GM12878 (cell line): ENCODE results near the gene KAZN. TPM values are rescaled to one million over a fixed set of nuclear protein-coding genes. Genes with fewer than 3 reads are reported as not detected.

ENCODE experiments used
- ATAC-seq: fragments of 200-7000 bp; cut with Tn5 transposase; 3 replicates; pipeline ENCODE4 v1.9.1; 2020; ENCODE audit warnings: mild to moderate bottlenecking, moderate library complexity
- BruUV-seq: library from RNA; stranded (reverse); fragments of 400-500 nt; replicated peaks from 2 replicates; lab custom pipeline; 2021; lab: Mats Ljungman, UMichigan
- CTCF ChIA-PET: fragments of 300-600 bp; sonication (Branson Sonifier 250); formaldehyde crosslinking; extraction: SDS; loops from one replicate; lab custom pipeline; 2021; ENCODE audit warnings: inconsistent platforms; lab: Yijun Ruan, JAX
- POLR2A ChIA-PET: fragments of 350-600 bp; formaldehyde crosslinking; extraction: SDS; loops from one replicate; lab custom pipeline; 2021; ENCODE audit warnings: inconsistent platforms; lab: Charles Lee
- RAD21 ChIA-PET: fragments of 300-600 bp; sonication (Branson Sonifier 250); formaldehyde crosslinking; loops from one replicate; lab custom pipeline; 2023; ENCODE audit warnings: antibody characterized with exemption; ENCODE audit not compliant: unreplicated experiment; lab: Charles Lee
- SMC1A ChIA-PET: fragments of 300-600 bp; sonication (Branson Sonifier 250); formaldehyde crosslinking; loops from one replicate; lab custom pipeline; 2023; ENCODE audit not compliant: unreplicated experiment, uncharacterized antibody; lab: Charles Lee
- DNase-seq: peaks from one replicate; pipeline ENCODE4 v3.0.0-alpha.2; 2011; ENCODE audit warnings: low read depth, low spot score
- FAIRE-seq: peaks from 3 replicates; lab custom pipeline; 2011; peaks lifted over from hg19 to GRCh38; lab: Jason Lieb, UNC
- H2AFZ ChIP-seq: 2 replicates; pipeline ENCODE4 v1.6.0; 2011; ENCODE audit warnings: low read depth, low read length, control low read depth; ENCODE audit not compliant: control insufficient read depth
- H3K27ac ChIP-seq: 2 replicates; pipeline ENCODE4 v1.5.1; 2011; ENCODE audit warnings: control low read depth; ENCODE audit not compliant: control insufficient read depth, insufficient read depth
- H3K27me3 ChIP-seq, 2 experiments: replicated peaks in 1 of 2; 2 replicates each; pipeline versions ENCODE4 v1.6.0 to v1.6.1; 2011; ENCODE audit warnings: low read length in 1 of 2; ENCODE audit not compliant: control insufficient read depth in 2 of 2, insufficient read depth in 2 of 2
- H3K36me3 ChIP-seq, 2 experiments: 2 replicates each; pipeline ENCODE4 v1.5.1; 2011; ENCODE audit warnings: low read length in 1 of 2; ENCODE audit not compliant: control insufficient read depth in 2 of 2, insufficient read depth in 2 of 2
- H3K4me1 ChIP-seq: 2 replicates; pipeline ENCODE4 v1.6.1; 2011; ENCODE audit warnings: mild to moderate bottlenecking, low read length, moderate library complexity, mixed read lengths; ENCODE audit not compliant: control insufficient read depth, insufficient read depth
- H3K4me2 ChIP-seq: 2 replicates; pipeline ENCODE4 v1.6.0; 2011; ENCODE audit warnings: control low read depth; ENCODE audit not compliant: control insufficient read depth, insufficient read depth
- H3K4me3 ChIP-seq: fragments of 200-600 bp; sonication (generic); 2 replicates; pipeline ENCODE4 v1.5.1; 2016
- H3K79me2 ChIP-seq: 2 replicates; pipeline ENCODE4 v1.6.0; 2011; ENCODE audit warnings: low read length; ENCODE audit not compliant: control insufficient read depth, insufficient read depth
- H3K9ac ChIP-seq: 2 replicates; pipeline ENCODE4 v1.8.0; 2011; ENCODE audit warnings: low read length, control low read depth, mixed read lengths; ENCODE audit not compliant: control insufficient read depth, insufficient read depth
- H3K9me3 ChIP-seq: replicated peaks from 3 replicates; pipeline ENCODE4 v1.5.1; 2011; ENCODE audit warnings: mild to moderate bottlenecking, low read length; ENCODE audit not compliant: control insufficient read depth, insufficient read depth
- H4K20me1 ChIP-seq: 2 replicates; pipeline ENCODE4 v1.6.0; 2011; ENCODE audit not compliant: control insufficient read depth, insufficient read depth
- CREB1 ChIP-seq: IDR thresholded peaks from 2 replicates; pipeline ENCODE4 v1.6.1; 2012; ENCODE audit warnings: low read depth, mild to moderate bottlenecking, inconsistent platforms
- DPF2 ChIP-seq: fragments of 450-650 bp; IDR thresholded peaks from 2 replicates; pipeline ENCODE4 v1.6.1; 2017; ENCODE audit warnings: mild to moderate bottlenecking
- HDAC2 ChIP-seq: fragments of 200-600 bp; sonication (generic); IDR thresholded peaks from 2 replicates; pipeline ENCODE4 v1.6.1; 2017
- IRF4 ChIP-seq: IDR thresholded peaks from 2 replicates; pipeline ENCODE4 v1.6.1; 2011; ENCODE audit warnings: low read depth, low read length
- MEF2A ChIP-seq: IDR thresholded peaks from 2 replicates; pipeline ENCODE4 v1.6.1; 2011; ENCODE audit warnings: low read depth, mild to moderate bottlenecking, low read length, moderate library complexity; ENCODE audit not compliant: insufficient read depth
- MYC ChIP-seq: IDR thresholded peaks from 2 replicates; pipeline ENCODE4 v1.6.1; 2011; ENCODE audit warnings: mild to moderate bottlenecking, low read length, moderate library complexity, inconsistent platforms; ENCODE audit not compliant: insufficient read depth, insufficient replicate concordance, insufficient read length, severe bottlenecking
- PAX8 ChIP-seq: fragments of 450-650 bp; IDR thresholded peaks from 2 replicates; pipeline ENCODE4 v1.6.1; 2017; ENCODE audit warnings: mild to moderate bottlenecking, moderate library complexity
- RBBP5 ChIP-seq: fragments of 200-600 bp; sonication (generic); conservative IDR thresholded peaks from 2 replicates; pipeline ENCODE4 v1.6.1; 2016
- RELB ChIP-seq: fragments of 450-650 bp; IDR thresholded peaks from 2 replicates; pipeline ENCODE4 v1.6.1; 2017; ENCODE audit warnings: low read depth, mild to moderate bottlenecking, moderate library complexity
- RUNX3 ChIP-seq: IDR thresholded peaks from 2 replicates; pipeline ENCODE4 v1.6.1; 2012; ENCODE audit warnings: low read length, inconsistent platforms
- SREBF1 ChIP-seq: IDR thresholded peaks from 2 replicates; pipeline ENCODE4 v1.6.1; 2012; ENCODE audit warnings: mild to moderate bottlenecking, low read length
- STAT3 ChIP-seq: IDR thresholded peaks from 2 replicates; pipeline ENCODE4 v1.6.1; 2011; ENCODE audit warnings: low read depth, low read length, improper control_type of control experiment
- SUZ12 ChIP-seq: fragments of 200-600 bp; sonication (generic); IDR thresholded peaks from one replicate; pipeline ENCODE4 v1.6.1; 2018; ENCODE audit warnings: antibody characterized with exemption, mild to moderate bottlenecking; ENCODE audit not compliant: unreplicated experiment
- USF1 ChIP-seq: IDR thresholded peaks from 2 replicates; pipeline ENCODE4 v1.6.1; 2011; ENCODE audit warnings: borderline replicate concordance, low read depth, mild to moderate bottlenecking, moderate library complexity, mixed read lengths, low read length; ENCODE audit not compliant: insufficient read depth; ENCODE audit errors: extremely low read length
- YBX1 ChIP-seq: fragments of 450-650 bp; IDR thresholded peaks from 2 replicates; pipeline ENCODE4 v1.6.1; 2016; ENCODE audit warnings: antibody characterized with exemption
- ZNF274 ChIP-seq: IDR thresholded peaks from one replicate; pipeline ENCODE4 v1.8.0; 2011; ENCODE audit not compliant: insufficient read length, insufficient read depth
- ZNF592 ChIP-seq: fragments of 450-650 bp; IDR thresholded peaks from 2 replicates; pipeline ENCODE4 v1.6.1; 2017; ENCODE audit warnings: mild to moderate bottlenecking, moderate library complexity
- ZNF622 ChIP-seq: fragments of 450-650 bp; IDR thresholded peaks from 2 replicates; pipeline ENCODE4 v1.6.1; 2017; ENCODE audit warnings: mild to moderate bottlenecking, inconsistent platforms
- WGBS: methylation state at CpG from one replicate; pipeline ENCODE4 v1.1.6; 2016; ENCODE audit warnings: low lambda C conversion rate; ENCODE audit not compliant: insufficient replicate concordance, insufficient coverage; ENCODE audit errors: missing lambda C conversion rate; 5-methylcytosine and 5-hydroxymethylcytosine counted together
- in situ Hi-C: fragments of 300-500 bp; cut with MboI; formaldehyde crosslinking; loops from 9 replicates; pipeline ENCODE4 v1.14.3; 2018; ENCODE audit warnings: mixed read lengths
- intact Hi-C: fragments of 100-400 bp; cut with micrococcal nuclease; formaldehyde crosslinking; loops from one replicate; pipeline ENCODE4 v1.14.2; 2022; ENCODE audit not compliant: unreplicated experiment
- polyA plus RNA-seq, 11 experiments: library from polyadenylated mRNA; depleted of rRNA in 4 of 11; unstranded in 6 of 11; stranded (reverse) in 5 of 11; fragments of >200 nt; fragmentation: Nextera tagmentation in 4 of 11; fragmentation: Illumina TruSeq in 1 of 11; extraction: Ambion mirVana in 4 of 11; extraction: Trizol in 1 of 11; gene quantifications; 1 replicate in 1 of 11; 2 replicates in 10 of 11; pipeline versions ENCODE4 v1.2.1 to v1.2.3, GENCODE V29; 2011 to 2016; ENCODE audit warnings: inconsistent platforms in 2 of 11, missing spikeins in 2 of 11, low read depth in 1 of 11
- total RNA-seq, 4 experiments: library from RNA; depleted of rRNA in 3 of 4; stranded (reverse); fragments of >200 nt in 3 of 4; fragmentation: Illumina TruSeq in 1 of 4; extraction: Trizol in 1 of 4; gene quantifications; 2 replicates each; pipeline versions ENCODE4 v1.2.1 to v1.2.3, GENCODE V29; 2013 to 2021

Gene KAZN
- total and polyA plus RNA-seq, 10 of the 15 experiments (the other 5 are each of a cell fraction or from before 2014, with no cell fraction given), result 0.72 to 4.0 (median 1.2) TPM

GRCh38 chr1:14750490-14750889 lies 152.0 kb downstream of the KAZN start:
- SMC1A ChIA-PET, result interaction anchor here (0.7 kb wide), 1 partner anchor 8 kb away, joined by 3 read pairs; no protein-coding TSS in a partner anchor
- intact Hi-C loops (no loop called here), in situ Hi-C loops (no loop called here)
- no peak overlapping the region for H3K4me3 ChIP-seq
- no peak for DNase-seq
- no peak overlapping the region for H2AFZ ChIP-seq
- CTCF ChIA-PET, result interaction anchor here (1.3 to 2.0 kb wide), 2 partner anchors 11 to 18 kb away, joined by 4 to 9 read pairs; no protein-coding TSS in a partner anchor
- no peak for FAIRE-seq
- no TSS peak for BruUV-seq
- H3K27ac ChIP-seq, result no peak overlapping the region
- H3K4me2 ChIP-seq, result no peak overlapping the region
- no peaks in the 10 kb centered on the region; the same call in 2 of the 3 replicates for H3K9me3 ChIP-seq
- WGBS, result 8% methylated on average over 2 of the region's 2 CpGs
- H3K27me3 ChIP-seq, result no peaks in the 10 kb centered on the region
- no peaks in the 10 kb centered on the region for H4K20me1 ChIP-seq
- peaks cover under 1% of the 10 kb centered on the region; the same call in 1 of the 2 replicates for H3K4me1 ChIP-seq
- H3K79me2 ChIP-seq, result no peaks in the 10 kb centered on the region
- TF ChIP-seq PAX8 (no peak), MYC (no peak), RBBP5 (no peak), RUNX3 (no peak), SREBF1 (no peak), IRF4 (no peak), RELB (no peak), MEF2A (no peak), DPF2 (no peak), ZNF592 (no peak), CREB1 (no peak), HDAC2 (no peak), USF1 (no peak), STAT3 (no peak), ZNF274 (no peak), YBX1 (no peak), ZNF622 (no peak), SUZ12 (no peak)
- POLR2A ChIA-PET, result no interaction called here
- no peak for ATAC-seq
- H3K9ac ChIP-seq, result no peak overlapping the region
- no peaks in the 10 kb centered on the region for H3K36me3 ChIP-seq
- RAD21 ChIA-PET, result no interaction called here
